Measurements from ENCODE around the gene TTC12.

TTC12 gene

DNA sequence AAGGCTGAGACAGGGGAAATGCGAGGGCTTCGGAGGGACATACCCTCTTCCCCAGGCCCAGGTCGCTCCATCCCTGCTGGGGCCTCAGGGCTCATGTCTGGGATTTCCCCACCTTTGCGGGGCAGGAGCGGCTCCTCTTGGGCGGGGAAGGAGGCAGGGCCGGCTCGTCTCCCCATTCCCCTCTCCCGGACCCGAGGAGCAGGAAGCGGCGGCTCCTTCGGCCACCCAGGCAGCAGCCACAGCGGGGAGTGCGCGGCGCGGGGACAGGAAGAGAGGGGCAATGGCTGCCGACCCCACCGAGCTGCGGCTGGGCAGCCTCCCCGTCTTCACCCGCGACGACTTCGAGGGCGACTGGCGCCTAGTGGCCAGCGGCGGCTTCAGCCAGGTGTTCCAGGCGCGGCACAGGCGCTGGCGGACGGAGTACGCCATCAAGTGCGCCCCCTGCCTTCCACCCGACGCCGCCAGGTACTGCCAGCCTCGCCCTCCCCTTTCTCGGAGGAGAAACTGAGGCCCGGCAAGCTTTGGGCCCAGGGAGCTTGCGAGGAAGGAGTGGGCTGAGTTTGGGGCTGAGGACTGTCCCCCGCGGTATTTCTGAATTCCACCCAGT lies 73.3 kb downstream of the TTC12 start, which contains the start of gene ANKK1:
ANKK1 (plus strand) TSS at position 175 of the 607 bp plus-strand sequence; CDS start at position 281, 106 bp downstream.
- TF ChIP-seq, protein P1, sequence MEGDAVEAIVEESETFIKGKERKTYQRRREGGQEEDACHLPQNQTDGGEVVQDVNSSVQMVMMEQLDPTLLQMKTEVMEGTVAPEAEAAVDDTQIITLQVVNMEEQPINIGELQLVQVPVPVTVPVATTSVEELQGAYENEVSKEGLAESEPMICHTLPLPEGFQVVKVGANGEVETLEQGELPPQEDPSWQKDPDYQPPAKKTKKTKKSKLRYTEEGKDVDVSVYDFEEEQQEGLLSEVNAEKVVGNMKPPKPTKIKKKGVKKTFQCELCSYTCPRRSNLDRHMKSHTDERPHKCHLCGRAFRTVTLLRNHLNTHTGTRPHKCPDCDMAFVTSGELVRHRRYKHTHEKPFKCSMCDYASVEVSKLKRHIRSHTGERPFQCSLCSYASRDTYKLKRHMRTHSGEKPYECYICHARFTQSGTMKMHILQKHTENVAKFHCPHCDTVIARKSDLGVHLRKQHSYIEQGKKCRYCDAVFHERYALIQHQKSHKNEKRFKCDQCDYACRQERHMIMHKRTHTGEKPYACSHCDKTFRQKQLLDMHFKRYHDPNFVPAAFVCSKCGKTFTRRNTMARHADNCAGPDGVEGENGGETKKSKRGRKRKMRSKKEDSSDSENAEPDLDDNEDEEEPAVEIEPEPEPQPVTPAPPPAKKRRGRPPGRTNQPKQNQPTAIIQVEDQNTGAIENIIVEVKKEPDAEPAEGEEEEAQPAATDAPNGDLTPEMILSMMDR (IDR thresholded peaks at IDR 0.05; ENCODE audit: low read length, missing control alignments), result peak; percentile 20
- DNase-seq (ENCODE audit: low read depth), result no peak
- H3K4me3 ChIP-seq (replicated peaks; ENCODE audit: low read depth, low read length), result no peak within 1 kb of the TSS

DNA sequence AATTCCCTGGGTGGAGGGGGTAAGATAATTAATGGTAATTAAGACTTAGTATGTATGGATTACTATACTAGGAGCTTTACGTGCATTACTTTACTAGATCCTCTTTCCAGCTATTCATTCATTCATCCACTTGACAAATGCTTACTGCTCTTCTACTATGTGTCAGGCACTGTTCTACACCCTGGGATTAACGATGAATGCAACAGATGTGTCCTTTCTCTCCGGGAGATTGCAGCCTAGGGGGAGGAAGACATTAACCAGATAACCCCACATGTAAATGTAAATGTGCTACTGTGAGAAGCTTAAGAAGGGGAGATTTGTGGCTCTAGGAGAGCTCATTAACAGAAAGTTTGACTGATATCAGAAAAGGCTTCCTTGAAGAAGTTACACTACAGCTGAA lies 74.9 kb downstream of the TTC12 start:
- H3K4me3 ChIP-seq (replicated peaks; ENCODE audit: low read depth, low read length), result no peak overlapping the region
- TF ChIP-seq, protein P1 (IDR thresholded peaks at IDR 0.05; ENCODE audit: low read length, missing control alignments), result no peak
- DNase-seq (ENCODE audit: low read depth), result no peak

DNA sequence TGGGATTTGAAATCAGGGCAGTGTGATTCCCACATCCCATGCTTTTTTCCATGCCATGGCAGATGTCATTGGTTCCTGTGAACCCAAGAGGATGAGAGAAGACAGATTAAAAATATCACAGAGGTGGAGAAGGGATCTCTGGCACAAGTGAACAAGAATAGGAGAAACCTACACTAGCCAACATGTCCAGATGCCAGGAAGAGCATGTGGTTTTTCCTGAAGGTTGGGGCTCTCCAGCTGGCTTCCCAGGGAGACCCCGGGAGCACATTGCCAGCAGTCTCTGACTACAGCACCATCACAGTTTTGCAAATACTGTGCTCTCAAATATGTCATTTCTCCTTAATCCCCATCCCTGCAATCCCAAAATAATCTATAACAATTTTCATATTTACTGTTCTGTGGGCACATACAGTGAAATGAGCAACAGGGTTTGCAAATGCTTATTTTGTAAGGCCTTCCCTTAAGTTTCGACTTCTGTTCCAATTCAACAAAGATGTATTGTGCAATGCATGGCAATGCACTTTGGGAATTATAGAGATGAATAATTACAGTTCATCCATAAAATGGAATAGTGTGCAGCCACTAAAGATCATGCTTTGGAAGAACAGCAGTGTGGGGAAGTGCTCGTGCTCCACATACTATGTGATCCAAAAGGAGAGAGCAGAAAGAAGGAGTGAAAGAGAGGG lies 78.0 kb downstream of the TTC12 start:
- DNase-seq (ENCODE audit: low read depth), result no peak
- no peak overlapping the region for H3K4me3 ChIP-seq (replicated peaks; ENCODE audit: low read depth, low read length)
- TF ChIP-seq, protein P1 (IDR thresholded peaks at IDR 0.05; ENCODE audit: low read length, missing control alignments), result no peak

DNA sequence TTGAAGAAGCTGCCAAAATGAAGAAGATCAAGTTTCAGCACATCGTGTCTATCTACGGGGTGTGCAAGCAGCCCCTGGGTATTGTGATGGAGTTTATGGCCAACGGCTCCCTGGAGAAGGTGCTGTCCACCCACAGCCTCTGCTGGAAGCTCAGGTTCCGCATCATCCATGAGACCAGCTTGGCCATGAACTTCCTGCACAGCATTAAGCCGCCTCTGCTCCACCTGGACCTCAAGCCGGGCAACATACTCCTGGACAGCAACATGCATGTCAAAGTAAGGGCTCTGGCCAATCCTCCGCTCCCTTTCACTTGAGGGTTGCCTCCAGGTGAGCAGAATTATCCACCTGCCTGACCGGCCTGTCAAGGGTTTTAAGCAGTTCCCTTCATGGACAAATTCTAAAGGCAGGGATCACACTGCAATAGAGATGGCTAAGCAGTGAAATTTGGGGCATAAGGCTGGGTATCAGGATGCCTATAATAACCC lies 79.2 kb downstream of the TTC12 start:
- TF ChIP-seq, protein P1 (IDR thresholded peaks at IDR 0.05; ENCODE audit: low read length, missing control alignments), result no peak
- no peak for DNase-seq (ENCODE audit: low read depth)
- no peak overlapping the region for H3K4me3 ChIP-seq (replicated peaks; ENCODE audit: low read depth, low read length)

DNA sequence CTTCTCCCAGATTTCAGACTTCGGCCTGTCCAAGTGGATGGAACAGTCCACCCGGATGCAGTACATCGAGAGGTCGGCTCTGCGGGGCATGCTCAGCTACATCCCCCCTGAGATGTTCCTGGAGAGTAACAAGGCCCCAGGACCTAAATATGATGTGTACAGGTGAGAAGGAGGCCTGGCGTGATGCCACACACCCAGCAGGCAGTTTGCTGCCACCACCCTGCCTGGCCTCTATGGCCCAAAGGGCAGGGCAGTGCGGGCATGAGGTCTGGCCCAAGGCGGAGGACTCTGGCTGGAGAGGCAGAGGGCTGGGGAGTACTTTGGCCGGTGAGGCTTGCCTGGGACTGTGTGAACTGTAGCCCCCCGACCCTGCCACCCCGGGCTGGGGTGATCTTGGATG lies 80.5 kb downstream of the TTC12 start:
- TF ChIP-seq, protein P1 (IDR thresholded peaks at IDR 0.05; ENCODE audit: low read length, missing control alignments), result no peak
- no peak overlapping the region for H3K4me3 ChIP-seq (replicated peaks; ENCODE audit: low read depth, low read length)
- no peak for DNase-seq (ENCODE audit: low read depth)

DNA sequence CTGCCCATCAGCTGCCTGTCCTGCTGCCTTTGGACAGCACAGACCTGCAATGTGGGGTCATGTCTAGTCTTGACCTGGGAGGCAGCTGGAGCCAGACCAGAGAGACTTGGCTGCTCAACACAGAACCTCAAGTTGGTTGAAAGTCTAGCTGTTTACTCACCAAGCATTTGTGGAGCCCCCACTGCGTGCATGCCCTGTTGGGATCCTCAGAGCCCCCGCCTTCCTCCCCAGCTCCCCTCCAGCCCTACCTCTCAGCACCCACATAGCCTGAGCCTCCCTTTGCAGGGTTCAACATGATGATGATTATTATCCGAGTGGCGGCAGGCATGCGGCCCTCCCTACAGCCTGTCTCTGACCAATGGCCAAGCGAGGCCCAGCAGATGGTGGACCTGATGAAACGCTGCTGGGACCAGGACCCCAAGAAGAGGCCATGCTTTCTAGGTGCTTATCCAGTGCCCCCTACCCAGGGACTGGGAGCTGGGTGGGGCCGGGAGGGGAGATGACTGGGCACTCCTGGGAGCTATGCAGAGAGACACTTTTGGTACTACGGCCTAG lies 81.5 kb downstream of the TTC12 start:
- H3K4me3 ChIP-seq (replicated peaks; ENCODE audit: low read depth, low read length), result no peak overlapping the region
- no peak for DNase-seq (ENCODE audit: low read depth)
- TF ChIP-seq, protein P1 (IDR thresholded peaks at IDR 0.05; ENCODE audit: low read length, missing control alignments), result no peak

All from fibroblast of pulmonary artery (primary cell).